ENCODE measurements around the gene DEF6. TPM values are rescaled to one million over a fixed set of nuclear protein-coding genes. Genes with fewer than 3 reads are reported as not detected.
A peak's percentile ranks its signal among the peaks of the same experiment; 100 is the strongest.

The DEF6 gene
- total and polyA plus RNA-seq, 2 of the 13 experiments (the other 11 are each of a cell fraction or from before 2014, with no cell fraction given) = 5.2 to 10.0 TPM

- TF ChIP-seq, protein P1, sequence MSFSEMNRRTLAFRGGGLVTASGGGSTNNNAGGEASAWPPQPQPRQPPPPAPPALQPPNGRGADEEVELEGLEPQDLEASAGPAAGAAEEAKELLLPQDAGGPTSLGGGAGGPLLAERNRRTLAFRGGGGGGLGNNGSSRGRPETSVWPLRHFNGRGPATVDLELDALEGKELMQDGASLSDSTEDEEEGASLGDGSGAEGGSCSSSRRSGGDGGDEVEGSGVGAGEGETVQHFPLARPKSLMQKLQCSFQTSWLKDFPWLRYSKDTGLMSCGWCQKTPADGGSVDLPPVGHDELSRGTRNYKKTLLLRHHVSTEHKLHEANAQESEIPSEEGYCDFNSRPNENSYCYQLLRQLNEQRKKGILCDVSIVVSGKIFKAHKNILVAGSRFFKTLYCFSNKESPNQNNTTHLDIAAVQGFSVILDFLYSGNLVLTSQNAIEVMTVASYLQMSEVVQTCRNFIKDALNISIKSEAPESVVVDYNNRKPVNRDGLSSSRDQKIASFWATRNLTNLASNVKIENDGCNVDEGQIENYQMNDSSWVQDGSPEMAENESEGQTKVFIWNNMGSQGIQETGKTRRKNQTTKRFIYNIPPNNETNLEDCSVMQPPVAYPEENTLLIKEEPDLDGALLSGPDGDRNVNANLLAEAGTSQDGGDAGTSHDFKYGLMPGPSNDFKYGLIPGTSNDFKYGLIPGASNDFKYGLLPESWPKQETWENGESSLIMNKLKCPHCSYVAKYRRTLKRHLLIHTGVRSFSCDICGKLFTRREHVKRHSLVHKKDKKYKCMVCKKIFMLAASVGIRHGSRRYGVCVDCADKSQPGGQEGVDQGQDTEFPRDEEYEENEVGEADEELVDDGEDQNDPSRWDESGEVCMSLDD (CRISPR knock-in tag; IDR thresholded peaks at IDR 0.05; ENCODE audit: borderline replicate concordance) = peak; percentile 42; the same call in 1 of the 2 replicates
- TF ChIP-seq PRPF4 (IDR thresholded peaks at IDR 0.05; ENCODE audit: low read depth, low read length, poor library complexity, severe bottlenecking) (no peak), ZSCAN31 (CRISPR knock-in tag; IDR thresholded peaks at IDR 0.05; ENCODE audit: low read depth) (0 out of 2 replicates have a peak, but pooled peaks have one; percentile 58), ZNF12 (CRISPR knock-in tag; IDR thresholded peaks at IDR 0.05) (peak; percentile 85; the same call in 1 of the 2 replicates), IRX3 (CRISPR knock-in tag; IDR thresholded peaks at IDR 0.05; ENCODE audit: borderline replicate concordance, low read depth) (0 out of 2 replicates have a peak, but pooled peaks have one; percentile 85), MAF1 (CRISPR knock-in tag; IDR thresholded peaks at IDR 0.05; ENCODE audit: borderline replicate concordance) (0 out of 2 replicates have a peak, but pooled peaks have one; percentile 47), ZHX1 (CRISPR knock-in tag; IDR thresholded peaks at IDR 0.05; ENCODE audit: low read depth) (peak; percentile 78; the same call in 1 of the 2 replicates), ZNF451 (CRISPR knock-in tag; IDR thresholded peaks at IDR 0.05) (peak; percentile 60; the same call in 1 of the 2 replicates), POLR2AphosphoS2 (IDR thresholded peaks at IDR 0.05; ENCODE audit: low read depth, low read length) (no peak), HNRNPL (IDR thresholded peaks at IDR 0.05; ENCODE audit: low read depth, low read length) (peak; percentile 90), KDM2A (CRISPR knock-in tag; IDR thresholded peaks at IDR 0.05; ENCODE audit: borderline replicate concordance, low read depth) (peak; percentile 94), ZKSCAN8 (CRISPR knock-in tag; IDR thresholded peaks at IDR 0.05; ENCODE audit: borderline replicate concordance) (peak; percentile 76; the same call in 1 of the 2 replicates), AGO1 (IDR thresholded peaks at IDR 0.05; ENCODE audit: low read depth, low read length, poor library complexity, severe bottlenecking) (peak; percentile 78)
- TF ChIP-seq, protein P2, sequence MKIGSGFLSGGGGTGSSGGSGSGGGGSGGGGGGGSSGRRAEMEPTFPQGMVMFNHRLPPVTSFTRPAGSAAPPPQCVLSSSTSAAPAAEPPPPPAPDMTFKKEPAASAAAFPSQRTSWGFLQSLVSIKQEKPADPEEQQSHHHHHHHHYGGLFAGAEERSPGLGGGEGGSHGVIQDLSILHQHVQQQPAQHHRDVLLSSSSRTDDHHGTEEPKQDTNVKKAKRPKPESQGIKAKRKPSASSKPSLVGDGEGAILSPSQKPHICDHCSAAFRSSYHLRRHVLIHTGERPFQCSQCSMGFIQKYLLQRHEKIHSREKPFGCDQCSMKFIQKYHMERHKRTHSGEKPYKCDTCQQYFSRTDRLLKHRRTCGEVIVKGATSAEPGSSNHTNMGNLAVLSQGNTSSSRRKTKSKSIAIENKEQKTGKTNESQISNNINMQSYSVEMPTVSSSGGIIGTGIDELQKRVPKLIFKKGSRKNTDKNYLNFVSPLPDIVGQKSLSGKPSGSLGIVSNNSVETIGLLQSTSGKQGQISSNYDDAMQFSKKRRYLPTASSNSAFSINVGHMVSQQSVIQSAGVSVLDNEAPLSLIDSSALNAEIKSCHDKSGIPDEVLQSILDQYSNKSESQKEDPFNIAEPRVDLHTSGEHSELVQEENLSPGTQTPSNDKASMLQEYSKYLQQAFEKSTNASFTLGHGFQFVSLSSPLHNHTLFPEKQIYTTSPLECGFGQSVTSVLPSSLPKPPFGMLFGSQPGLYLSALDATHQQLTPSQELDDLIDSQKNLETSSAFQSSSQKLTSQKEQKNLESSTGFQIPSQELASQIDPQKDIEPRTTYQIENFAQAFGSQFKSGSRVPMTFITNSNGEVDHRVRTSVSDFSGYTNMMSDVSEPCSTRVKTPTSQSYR (CRISPR knock-in tag; IDR thresholded peaks at IDR 0.05; ENCODE audit: borderline replicate concordance) = no peak
- TF ChIP-seq, protein P3, sequence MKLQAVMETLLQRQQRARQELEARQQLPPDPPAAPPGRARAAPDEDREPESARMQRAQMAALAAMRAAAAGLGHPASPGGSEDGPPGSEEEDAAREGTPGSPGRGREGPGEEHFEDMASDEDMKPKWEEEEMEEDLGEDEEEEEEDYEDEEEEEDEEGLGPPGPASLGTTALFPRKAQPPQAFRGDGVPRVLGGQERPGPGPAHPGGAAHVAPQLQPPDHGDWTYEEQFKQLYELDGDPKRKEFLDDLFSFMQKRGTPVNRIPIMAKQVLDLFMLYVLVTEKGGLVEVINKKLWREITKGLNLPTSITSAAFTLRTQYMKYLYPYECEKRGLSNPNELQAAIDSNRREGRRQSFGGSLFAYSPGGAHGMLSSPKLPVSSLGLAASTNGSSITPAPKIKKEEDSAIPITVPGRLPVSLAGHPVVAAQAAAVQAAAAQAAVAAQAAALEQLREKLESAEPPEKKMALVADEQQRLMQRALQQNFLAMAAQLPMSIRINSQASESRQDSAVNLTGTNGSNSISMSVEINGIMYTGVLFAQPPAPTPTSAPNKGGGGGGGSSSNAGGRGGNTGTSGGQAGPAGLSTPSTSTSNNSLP (IDR thresholded peaks at IDR 0.05; ENCODE audit: low read depth, low read length) = peak; percentile 56; the same call in 1 of the 2 replicates
- TF ChIP-seq, protein P4, sequence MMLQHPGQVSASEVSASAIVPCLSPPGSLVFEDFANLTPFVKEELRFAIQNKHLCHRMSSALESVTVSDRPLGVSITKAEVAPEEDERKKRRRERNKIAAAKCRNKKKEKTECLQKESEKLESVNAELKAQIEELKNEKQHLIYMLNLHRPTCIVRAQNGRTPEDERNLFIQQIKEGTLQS (CRISPR knock-in tag; IDR thresholded peaks at IDR 0.05) = no peak
Measured at GRCh38 chr6:35297601-35298481, at the start of gene DEF6 (continued).

Measured in HepG2 (cell line).